Activated effector memory CD4-positive, alpha-beta T cell treated with Interleukin-2 at 50 U/mL for 16 hours (primary cell): ENCODE measurements around the gene DSG2.
"Not testable (repeated sequence)": the region's sequence is repeated elsewhere in the genome, so short reads cannot be mapped to it uniquely, and the experiment has no call there.

ENCODE experiments used
- DNase-seq: peaks from one replicate; pipeline ENCODE4 v3.0.0-alpha.2; 2020

The DSG2 gene

GRCh38 chr18:31497836-31498573 lies at the start of gene DSG2:
Gene DSG2 (plus strand): TSS chr18:31498177. CDS start chr18:31498252, 75 bp downstream.
- DNase-seq = no peak

GRCh38 chr18:31450409-31450808 lies 47.6 kb upstream of the DSG2 start:
- DNase-seq = no peak

GRCh38 chr18:31451625-31452024 lies 46.4 kb upstream of the DSG2 start:
- no peak for DNase-seq

- no peak for DNase-seq
Observed at GRCh38 chr18:31454066-31454708, 43.8 kb upstream of the DSG2 start.

GRCh38 chr18:31469629-31470028 lies 28.3 kb upstream of the DSG2 start:
- no peak for DNase-seq

- DNase-seq = no peak
Observed at GRCh38 chr18:31478688-31479087, 19.3 kb upstream of the DSG2 start.

GRCh38 chr18:31482051-31482450 lies 15.9 kb upstream of the DSG2 start:
- DNase-seq = no peak

GRCh38 chr18:31483396-31483795 lies 14.6 kb upstream of the DSG2 start:
- DNase-seq = no peak

GRCh38 chr18:31484461-31484860 lies 13.5 kb upstream of the DSG2 start:
- DNase-seq = no peak

GRCh38 chr18:31486165-31486564 lies 11.8 kb upstream of the DSG2 start:
- DNase-seq = no peak

GRCh38 chr18:31487246-31488015 lies 10.5 kb upstream of the DSG2 start:
- no peak for DNase-seq

- no peak for DNase-seq
Observed at GRCh38 chr18:31489311-31489710, 8.7 kb upstream of the DSG2 start.

- DNase-seq = no peak
Observed at GRCh38 chr18:31490387-31490786, 7.6 kb upstream of the DSG2 start.

GRCh38 chr18:31490833-31491232 lies 7.1 kb upstream of the DSG2 start:
- DNase-seq = no peak

GRCh38 chr18:31491586-31491985 lies 6.4 kb upstream of the DSG2 start:
- no peak for DNase-seq

GRCh38 chr18:31492671-31493070 lies 5.3 kb upstream of the DSG2 start:
- DNase-seq = no peak

GRCh38 chr18:31493171-31493570 lies 4.8 kb upstream of the DSG2 start:
- DNase-seq = no peak

GRCh38 chr18:31493941-31494340 lies 4.0 kb upstream of the DSG2 start:
- DNase-seq = no peak

- not testable (repeated sequence) for DNase-seq
Observed at GRCh38 chr18:31494705-31495244, 3.2 kb upstream of the DSG2 start.

GRCh38 chr18:31497404-31497835 lies 557 bp upstream of the DSG2 start:
- DNase-seq = no peak

GRCh38 chr18:31498574-31499524 lies 872 bp downstream of the DSG2 start:
- DNase-seq = no peak

GRCh38 chr18:31500051-31500688 lies 2.2 kb downstream of the DSG2 start:
- no peak for DNase-seq
